GM18951 (cell line): ENCODE data around the gene GRAMD1B.

ENCODE experiments used
- POLR2A ChIP-seq: IDR thresholded peaks from 4 replicates; pipeline ENCODE4 v1.6.1; 2011; ENCODE audit warnings: mild to moderate bottlenecking; ENCODE audit not compliant: insufficient read length, insufficient read depth; ENCODE audit errors: extremely low read depth
- in situ Hi-C: fragments of 300-500 bp; cut with MboI; formaldehyde crosslinking; loops from one replicate; pipeline ENCODE4 v1.12.0; 2022; ENCODE audit warnings: low sequenced_read_pairs, mixed read lengths, inconsistent platforms; ENCODE audit not compliant: unreplicated experiment

The GRAMD1B gene

GRCh38 chr11:123404676-123405075 lies 25.4 kb upstream of the GRAMD1B start:
- no peak for TF ChIP-seq POLR2A
- in situ Hi-C loops = loop anchor here (10.0 kb wide), 1 partner anchor 70 kb away; no protein-coding TSS in a partner anchor

- in situ Hi-C loops = loop anchor here (10.0 kb wide), 1 partner anchor 70 kb away; no protein-coding TSS in a partner anchor
- TF ChIP-seq POLR2A = no peak
Observed at GRCh38 chr11:123405123-123405592, 24.9 kb upstream of the GRAMD1B start.

GRCh38 chr11:123406441-123407129 lies 23.5 kb upstream of the GRAMD1B start:
- in situ Hi-C loops = loop anchor here (10.0 kb wide), 1 partner anchor 68 kb away; no protein-coding TSS in a partner anchor
- TF ChIP-seq POLR2A = no peak

GRCh38 chr11:123407130-123407995 lies 22.7 kb upstream of the GRAMD1B start:
- in situ Hi-C loops = loop anchor here (10.0 kb wide), 1 partner anchor 67 kb away; no protein-coding TSS in a partner anchor
- TF ChIP-seq POLR2A = no peak

GRCh38 chr11:123407996-123408597 lies 22.0 kb upstream of the GRAMD1B start:
- no peak for TF ChIP-seq POLR2A
- in situ Hi-C loops = loop anchor here (10.0 kb wide), 1 partner anchor 67 kb away; no protein-coding TSS in a partner anchor

- in situ Hi-C loops = loop anchor here (10.0 kb wide), 1 partner anchor 66 kb away; no protein-coding TSS in a partner anchor
- no peak for TF ChIP-seq POLR2A
Observed at GRCh38 chr11:123408619-123409455, 21.2 kb upstream of the GRAMD1B start.

GRCh38 chr11:123409456-123410217 lies 20.4 kb upstream of the GRAMD1B start:
- TF ChIP-seq POLR2A = no peak
- in situ Hi-C loops = loop anchor here (10.0 kb wide), 1 partner anchor 65 kb away; no protein-coding TSS in a partner anchor

- no peak for TF ChIP-seq POLR2A
- in situ Hi-C loops = no loop called here
Observed at GRCh38 chr11:123410218-123410549, 19.9 kb upstream of the GRAMD1B start.

- in situ Hi-C loops = no loop called here
- TF ChIP-seq POLR2A = no peak
Observed at GRCh38 chr11:123413636-123414035, 16.4 kb upstream of the GRAMD1B start.

- TF ChIP-seq POLR2A = no peak
- in situ Hi-C loops = no loop called here
Observed at GRCh38 chr11:123416566-123416965, 13.5 kb upstream of the GRAMD1B start.

GRCh38 chr11:123418351-123419114 lies 11.5 kb upstream of the GRAMD1B start:
- in situ Hi-C loops = no loop called here
- TF ChIP-seq POLR2A = no peak

GRCh38 chr11:123419731-123420452 lies 10.2 kb upstream of the GRAMD1B start:
- in situ Hi-C loops = no loop called here
- no peak for TF ChIP-seq POLR2A
